ENCODE data around the gene URI1. TPM values are rescaled to one million over a fixed set of nuclear protein-coding genes. Genes with fewer than 3 reads are reported as not detected.
"Not testable (repeated sequence)": the region's sequence is repeated elsewhere in the genome, so short reads cannot be mapped to it uniquely, and the experiment has no call there.

Gene URI1, protein sequence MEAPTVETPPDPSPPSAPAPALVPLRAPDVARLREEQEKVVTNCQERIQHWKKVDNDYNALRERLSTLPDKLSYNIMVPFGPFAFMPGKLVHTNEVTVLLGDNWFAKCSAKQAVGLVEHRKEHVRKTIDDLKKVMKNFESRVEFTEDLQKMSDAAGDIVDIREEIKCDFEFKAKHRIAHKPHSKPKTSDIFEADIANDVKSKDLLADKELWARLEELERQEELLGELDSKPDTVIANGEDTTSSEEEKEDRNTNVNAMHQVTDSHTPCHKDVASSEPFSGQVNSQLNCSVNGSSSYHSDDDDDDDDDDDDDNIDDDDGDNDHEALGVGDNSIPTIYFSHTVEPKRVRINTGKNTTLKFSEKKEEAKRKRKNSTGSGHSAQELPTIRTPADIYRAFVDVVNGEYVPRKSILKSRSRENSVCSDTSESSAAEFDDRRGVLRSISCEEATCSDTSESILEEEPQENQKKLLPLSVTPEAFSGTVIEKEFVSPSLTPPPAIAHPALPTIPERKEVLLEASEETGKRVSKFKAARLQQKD
- 10 to 100 TPM; 53.9 to 61.5 TPM for total RNA-seq

DNA sequence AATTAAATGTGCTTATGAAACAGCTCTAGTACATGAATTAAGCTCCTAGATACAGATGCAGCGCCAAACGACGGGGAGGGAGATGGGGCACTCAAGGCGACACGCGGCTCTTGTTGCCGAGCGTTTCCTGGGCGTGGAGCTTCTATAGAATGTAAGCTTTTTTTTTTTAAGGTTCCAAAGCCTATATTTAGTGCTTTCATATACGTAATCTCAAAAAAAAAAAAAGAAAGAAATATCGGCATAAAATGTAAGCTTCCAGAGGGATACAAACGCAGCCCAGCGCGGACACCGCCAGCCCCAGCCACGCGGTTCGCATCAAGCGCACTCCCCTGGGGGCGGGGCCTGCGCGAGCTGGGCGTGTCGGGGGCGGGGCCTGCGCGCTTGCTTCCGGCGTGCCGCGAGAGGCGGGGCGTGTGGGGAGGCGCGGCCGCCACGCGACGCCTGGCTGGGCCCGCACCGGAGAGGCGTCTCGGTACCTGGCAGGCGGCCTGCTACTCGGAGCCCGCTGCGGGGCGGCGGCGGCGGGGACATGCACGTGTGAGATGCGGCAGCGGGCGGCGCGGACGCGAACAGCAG lies at the start of gene URI1:
URI1 (plus strand) TSS at position 412 of the 576 bp plus-strand sequence. CDS start 309 bp downstream, outside the sequence.
- ATAC-seq, result peak; percentile 90 to 91
- Mint-ChIP-seq H3K9me3 (peaks cover 3 to 16% of the 10 kb centered on the region in 2 donors), H3K27ac (peak within 1 kb of the TSS; percentile 75 to 97), H3K36me3 (peaks cover 0 to 18% of the 10 kb centered on the region in 2 donors)
- peak; percentile 91 to 99 for DNase-seq (ENCODE audit: low spot score in 2 of 2)

DNA sequence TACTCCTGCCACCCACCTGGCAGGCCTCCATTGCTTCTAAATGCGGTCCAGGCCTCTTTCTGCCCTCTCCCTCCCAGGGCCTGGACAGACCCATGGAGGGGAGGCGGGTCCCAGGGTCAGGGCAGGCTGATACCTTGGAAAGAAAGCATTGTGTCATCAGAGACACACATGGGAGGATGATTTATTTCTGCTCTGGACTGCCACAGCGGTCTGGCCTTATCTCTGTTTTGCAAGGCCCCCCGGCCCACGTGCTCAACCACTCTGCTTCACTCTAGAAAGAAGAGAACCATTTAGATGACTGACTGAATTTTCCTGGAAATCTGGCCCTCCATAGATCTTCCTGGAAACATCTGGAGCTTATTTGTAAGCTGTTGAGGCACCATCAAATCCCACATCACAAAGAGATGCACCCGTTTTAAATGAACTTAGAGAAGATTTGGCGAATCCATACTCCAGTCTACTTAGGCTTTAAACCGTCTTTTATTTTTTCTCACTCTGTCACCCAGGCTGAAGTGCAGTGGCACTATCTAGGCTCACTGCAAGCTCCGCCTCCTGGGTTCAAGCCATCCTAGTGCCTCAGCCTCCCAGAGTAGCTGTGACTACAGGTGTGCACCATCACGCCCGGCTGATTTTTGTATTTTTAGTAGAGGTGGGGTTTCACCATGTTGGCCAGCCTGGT lies 48.3 kb upstream of the URI1 start:
- peak overlapping the region in 1 of 2 donors; percentile 9 for H3K27ac Mint-ChIP-seq
- no peaks in the 10 kb centered on the region for H3K36me3 Mint-ChIP-seq
- ATAC-seq (no peak), DNase-seq (ENCODE audit: low spot score in 2 of 2) (no peak)
- peaks cover 0 to 4% of the 10 kb centered on the region in 2 donors for H3K9me3 Mint-ChIP-seq

DNA sequence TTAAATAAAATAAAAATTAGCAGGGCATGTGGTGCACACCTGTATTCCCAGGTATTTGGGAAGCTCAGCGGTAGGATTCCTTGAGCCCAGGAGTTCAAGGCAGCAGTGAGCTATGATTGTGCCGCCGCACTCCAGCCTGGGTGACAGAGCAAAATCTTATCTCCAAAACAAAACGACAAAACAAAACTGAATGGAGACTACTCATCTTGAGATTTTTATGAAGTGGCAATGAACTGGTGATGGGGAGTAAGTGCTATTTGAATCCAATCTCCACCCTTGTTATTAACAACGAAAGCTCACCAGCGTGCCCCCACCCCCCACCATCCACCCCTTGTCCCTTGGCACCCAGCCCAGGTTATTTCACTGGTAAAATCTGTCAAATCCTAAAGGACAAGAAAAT lies 45.2 kb upstream of the URI1 start:
- Mint-ChIP-seq H3K27ac (no peak overlapping the region), H3K9me3 (no peaks in the 10 kb centered on the region), H3K36me3 (no peaks in the 10 kb centered on the region)
- DNase-seq (ENCODE audit: low spot score in 2 of 2), result no peak
- no peak for ATAC-seq

- no peaks in the 10 kb centered on the region for H3K9me3 Mint-ChIP-seq
- DNase-seq (ENCODE audit: low spot score in 2 of 2), result no peak
- no peak for ATAC-seq
- no peak overlapping the region for H3K27ac Mint-ChIP-seq
- H3K36me3 Mint-ChIP-seq, result no peaks in the 10 kb centered on the region
Observed at GRCh38 chr19:29897466-29897865, 44.6 kb upstream of the URI1 start.

GRCh38 chr19:29904017-29904416 lies 38.0 kb upstream of the URI1 start:
- DNase-seq (ENCODE audit: low spot score in 2 of 2) (no peak), ATAC-seq (no peak)
- H3K36me3 Mint-ChIP-seq, result no peaks in the 10 kb centered on the region
- H3K9me3 Mint-ChIP-seq, result no peaks in the 10 kb centered on the region
- H3K27ac Mint-ChIP-seq, result no peak overlapping the region

DNA sequence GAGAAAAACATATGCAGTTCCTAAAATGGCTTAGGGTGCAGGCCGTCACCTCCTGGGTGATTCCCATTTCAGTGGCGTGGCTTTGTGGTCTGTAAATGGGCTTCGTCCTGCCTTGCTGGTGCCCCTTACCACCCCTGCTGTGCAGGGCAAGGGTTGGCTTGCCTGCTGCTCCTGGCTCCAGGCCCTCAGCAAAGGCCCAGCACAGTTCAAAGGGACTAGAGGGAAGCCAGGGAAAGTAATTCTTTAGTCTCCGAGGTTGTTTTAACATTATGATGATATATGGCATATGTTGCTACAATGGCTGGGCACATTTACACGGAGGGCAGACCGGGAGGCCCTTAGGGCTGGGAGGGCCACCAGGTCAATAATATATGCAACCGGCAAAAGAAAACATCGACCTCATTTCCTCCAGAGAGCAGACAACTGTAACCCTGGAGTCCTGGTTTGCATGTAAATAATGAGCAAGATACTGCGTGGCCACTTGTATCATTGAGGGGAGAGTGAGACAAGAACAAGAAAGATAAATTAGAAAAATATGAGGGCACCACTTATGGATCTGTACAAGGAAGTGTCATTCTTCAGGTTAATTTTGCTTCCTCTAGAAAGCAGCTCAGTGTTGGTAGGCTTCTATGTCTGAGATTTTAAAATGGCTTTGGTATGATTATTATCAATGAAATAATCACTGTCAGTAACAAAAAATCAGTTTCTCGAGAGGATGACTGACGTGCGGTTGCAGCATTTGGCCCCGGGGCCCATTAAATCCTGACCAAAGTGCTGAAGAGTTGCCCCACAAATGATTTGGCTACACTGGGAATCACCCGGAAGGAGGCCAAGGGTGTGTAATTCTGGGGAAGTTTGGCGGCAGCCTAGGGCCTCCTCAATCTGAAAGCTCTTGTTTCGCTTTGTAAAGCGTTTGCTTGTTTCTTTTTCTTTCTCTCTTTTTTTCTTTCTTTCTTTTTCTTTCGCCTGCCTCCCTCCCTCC lies 32.8 kb upstream of the URI1 start:
- no peaks in the 10 kb centered on the region for H3K36me3 Mint-ChIP-seq
- H3K27ac Mint-ChIP-seq, result no peak overlapping the region
- DNase-seq (ENCODE audit: low spot score in 2 of 2) (no peak), ATAC-seq (no peak)
- H3K9me3 Mint-ChIP-seq, result no peaks in the 10 kb centered on the region

DNA sequence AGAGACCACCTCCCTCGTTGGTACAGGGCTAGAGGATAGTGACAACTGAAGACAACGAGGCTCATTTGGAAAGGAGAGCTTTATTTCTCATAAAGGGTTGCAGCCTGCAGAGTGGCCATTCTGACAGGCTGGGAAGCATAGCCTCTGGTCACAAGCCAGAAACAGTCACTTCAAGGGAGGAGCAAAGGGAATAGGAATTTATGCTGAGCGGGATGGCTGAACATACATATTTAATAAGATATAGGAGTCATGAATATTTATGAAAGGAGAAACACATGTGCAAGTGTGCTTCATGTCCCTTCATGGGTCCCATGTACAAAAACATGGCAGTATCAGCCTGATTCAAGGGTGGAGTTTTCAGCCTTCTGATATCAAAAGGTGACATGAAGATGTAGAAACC lies 27.1 kb upstream of the URI1 start:
- no peak for DNase-seq (ENCODE audit: low spot score in 2 of 2)
- Mint-ChIP-seq H3K9me3 (no peaks in the 10 kb centered on the region), H3K27ac (peak overlapping the region in 1 of 2 donors; percentile 2), H3K36me3 (no peaks in the 10 kb centered on the region)
- no peak for ATAC-seq

- not testable (repeated sequence) for H3K9me3 Mint-ChIP-seq; H3K36me3 Mint-ChIP-seq; H3K27ac Mint-ChIP-seq; DNase-seq (ENCODE audit: low spot score in 2 of 2); ATAC-seq
Observed at GRCh38 chr19:29915832-29916231, 26.2 kb upstream of the URI1 start.

DNA sequence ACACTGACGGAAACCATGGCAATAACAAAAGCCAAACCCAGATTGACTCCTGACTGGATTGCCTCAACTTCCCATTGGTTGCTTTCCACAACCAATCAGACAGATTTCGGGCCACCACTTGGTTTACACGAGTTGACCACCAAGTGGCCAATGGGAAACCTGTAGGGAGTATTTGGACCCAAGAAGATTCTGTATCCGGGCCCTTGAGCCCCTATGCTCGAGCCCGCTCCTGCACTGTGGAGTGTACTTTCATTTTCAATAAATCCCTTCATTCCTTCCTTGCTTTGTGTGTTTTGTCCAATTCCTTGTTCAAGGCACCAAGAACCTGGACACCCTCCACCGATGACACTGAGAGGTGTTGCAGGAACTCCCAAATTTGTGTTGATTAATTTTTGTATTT lies 24.1 kb upstream of the URI1 start:
- no peak overlapping the region for H3K27ac Mint-ChIP-seq
- DNase-seq (ENCODE audit: low spot score in 2 of 2) (no peak), ATAC-seq (no peak)
- H3K9me3 Mint-ChIP-seq, result no peaks in the 10 kb centered on the region
- H3K36me3 Mint-ChIP-seq, result no peaks in the 10 kb centered on the region

DNA sequence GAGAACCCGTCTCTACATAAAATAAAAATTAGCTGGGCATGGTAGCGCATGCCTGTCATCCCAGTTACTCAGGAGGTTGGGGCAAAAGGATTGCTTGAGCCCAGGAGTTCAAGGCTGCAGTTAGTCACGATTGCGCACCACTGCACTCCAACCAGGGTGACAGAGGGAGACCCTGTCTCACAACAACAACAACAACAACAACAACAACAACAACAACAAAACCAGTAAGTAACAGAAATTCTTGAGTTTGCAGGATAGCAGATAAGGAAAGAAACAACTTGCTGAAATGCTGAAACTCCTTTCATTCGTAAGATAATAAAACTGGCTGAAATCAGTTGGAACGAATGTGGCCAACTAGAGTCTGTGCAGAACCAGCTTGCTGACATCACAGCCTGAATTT lies 23.1 kb upstream of the URI1 start:
- Mint-ChIP-seq H3K36me3 (no peaks in the 10 kb centered on the region), H3K27ac (no peak overlapping the region), H3K9me3 (no peaks in the 10 kb centered on the region)
- no peak for ATAC-seq
- DNase-seq (ENCODE audit: low spot score in 2 of 2), result no peak

DNA sequence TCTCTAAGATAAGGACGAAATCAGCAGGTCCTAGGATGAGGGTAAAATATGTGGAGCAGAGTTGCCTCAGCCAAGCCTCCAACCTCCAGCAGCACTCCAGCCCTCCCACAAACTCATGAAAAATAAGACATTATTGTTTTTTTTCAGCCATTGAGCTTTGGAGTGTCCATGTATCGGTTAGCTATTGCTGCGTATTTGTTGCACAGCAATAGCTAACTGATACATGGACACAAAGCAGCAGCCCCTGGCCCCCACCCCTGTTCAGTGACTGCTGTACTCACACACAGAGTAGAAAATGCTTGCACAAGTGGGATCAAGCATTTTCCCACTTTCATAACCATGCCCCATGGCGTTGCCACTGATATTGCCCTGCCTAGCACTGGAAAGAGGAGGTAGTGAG lies 19.1 kb upstream of the URI1 start:
- DNase-seq (ENCODE audit: low spot score in 2 of 2), result no peak
- Mint-ChIP-seq H3K36me3 (no peaks in the 10 kb centered on the region), H3K27ac (no peak overlapping the region), H3K9me3 (no peaks in the 10 kb centered on the region)
- ATAC-seq, result no peak

DNA sequence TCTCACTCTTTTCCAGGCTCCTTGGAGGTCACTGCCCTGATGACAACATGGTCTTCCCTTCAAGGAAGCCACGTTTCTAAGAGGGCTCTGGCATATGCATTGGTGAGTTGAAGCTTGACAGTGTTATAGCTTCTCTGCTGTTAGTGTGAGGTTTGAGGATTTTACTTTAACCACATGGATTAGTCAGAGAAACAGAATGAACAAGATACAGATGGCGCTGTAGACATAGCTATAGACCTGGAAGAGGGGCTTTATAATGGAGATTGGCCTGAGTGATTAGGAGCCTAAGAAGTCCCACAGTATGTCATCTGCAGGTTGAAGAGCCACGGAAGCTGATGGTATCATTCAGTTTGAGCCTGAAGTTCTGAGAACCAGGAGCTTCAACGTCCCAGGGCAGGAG lies 18.4 kb upstream of the URI1 start:
- Mint-ChIP-seq H3K36me3 (no peaks in the 10 kb centered on the region), H3K27ac (no peak overlapping the region), H3K9me3 (no peaks in the 10 kb centered on the region)
- peak in 1 of 2 donors; percentile 58 for ATAC-seq
- no peak for DNase-seq (ENCODE audit: low spot score in 2 of 2)

GRCh38 chr19:29926031-29926430 lies 16.0 kb upstream of the URI1 start:
- ATAC-seq (no peak), DNase-seq (ENCODE audit: low spot score in 2 of 2) (no peak)
- H3K9me3 Mint-ChIP-seq, result no peaks in the 10 kb centered on the region
- H3K27ac Mint-ChIP-seq, result no peak overlapping the region
- H3K36me3 Mint-ChIP-seq, result no peaks in the 10 kb centered on the region

DNA sequence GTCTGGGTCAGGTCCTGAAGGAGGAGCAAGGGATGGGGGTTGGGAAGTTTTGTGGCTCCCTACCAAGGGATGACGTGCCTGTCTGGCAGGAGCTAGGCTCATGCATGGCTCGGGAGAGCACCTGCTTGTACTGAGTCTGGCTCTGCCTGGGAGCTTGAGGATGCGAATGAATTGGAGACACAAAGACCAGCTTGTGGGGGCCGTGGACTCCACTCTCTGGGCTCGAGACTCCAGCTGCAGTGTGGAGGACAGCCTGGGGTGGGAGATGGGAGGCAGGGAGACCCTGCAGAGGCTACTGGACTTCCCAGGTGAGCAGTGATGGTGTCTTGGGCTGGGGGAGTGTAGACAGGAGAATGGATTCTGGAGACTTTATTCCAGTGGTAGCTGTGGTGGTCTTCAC lies 15.2 kb upstream of the URI1 start:
- no peaks in the 10 kb centered on the region for H3K36me3 Mint-ChIP-seq
- DNase-seq (ENCODE audit: low spot score in 2 of 2), result no peak
- no peak for ATAC-seq

DNA sequence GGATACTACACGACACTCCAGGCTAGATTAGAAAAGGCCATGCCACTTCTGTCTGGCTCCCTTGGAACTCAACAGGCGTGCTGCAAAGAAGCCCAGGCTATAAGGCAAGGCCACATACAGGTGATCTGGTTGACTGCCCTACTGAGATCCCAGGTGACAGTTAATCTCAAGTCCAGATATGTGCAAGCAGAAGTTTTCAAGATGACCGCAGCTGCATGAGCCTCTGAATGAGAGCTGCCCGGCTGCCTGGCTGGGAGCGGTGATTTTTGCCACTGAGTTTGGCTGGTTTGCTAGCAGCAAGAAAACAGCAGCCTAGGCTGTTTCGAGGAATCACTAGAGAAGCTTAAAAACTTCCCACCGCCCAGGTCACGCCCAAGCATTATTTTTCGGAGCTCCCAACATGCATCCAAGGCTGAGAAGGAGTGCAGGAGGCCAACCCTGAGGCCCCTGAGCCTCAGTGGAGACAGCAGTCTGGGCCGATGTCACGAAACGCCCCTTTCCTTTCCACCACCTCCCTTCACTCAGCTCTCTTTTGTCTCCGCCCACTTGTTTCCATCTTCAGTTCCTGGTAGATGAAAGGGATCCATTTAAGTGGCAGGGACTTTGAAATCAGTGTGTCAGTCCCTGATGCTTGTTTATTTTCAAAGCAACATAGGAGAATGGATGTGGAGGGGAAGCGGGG lies 14.0 kb upstream of the URI1 start:
- DNase-seq (ENCODE audit: low spot score in 2 of 2), result no peak
- Mint-ChIP-seq H3K9me3 (no peaks in the 10 kb centered on the region), H3K27ac (no peak overlapping the region), H3K36me3 (no peaks in the 10 kb centered on the region)
- ATAC-seq, result peak in 1 of 2 donors; percentile 53

More for the DNA sequence above, 15.2 kb upstream of the URI1 start:
- Mint-ChIP-seq H3K9me3 (no peaks in the 10 kb centered on the region), H3K27ac (no peak overlapping the region)

DNA sequence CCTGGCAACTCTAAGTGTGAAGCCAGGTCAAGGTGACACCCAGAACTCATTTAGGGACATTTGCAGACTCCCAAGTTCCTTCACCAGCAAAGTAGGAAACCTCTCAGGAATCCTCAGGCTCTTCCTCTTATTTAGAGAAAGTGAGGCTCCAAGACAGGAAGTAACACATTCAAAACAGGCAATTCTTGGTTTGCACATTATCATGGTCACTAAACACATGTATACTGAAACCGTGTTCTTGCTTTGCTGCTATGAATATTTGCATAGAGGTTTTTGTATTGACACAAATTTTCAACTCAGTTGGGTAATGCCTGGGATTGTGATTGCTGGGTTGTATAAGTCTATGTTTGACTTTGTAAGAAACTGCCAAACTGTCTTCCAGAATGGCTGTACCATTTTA lies 13.2 kb upstream of the URI1 start:
- ATAC-seq, result peak in 1 of 2 donors; percentile 46
- Mint-ChIP-seq H3K27ac (no peak overlapping the region), H3K9me3 (no peaks in the 10 kb centered on the region), H3K36me3 (no peaks in the 10 kb centered on the region)
- DNase-seq (ENCODE audit: low spot score in 2 of 2), result no peak
